ENCODE results near the gene MEF2C.

DNA sequence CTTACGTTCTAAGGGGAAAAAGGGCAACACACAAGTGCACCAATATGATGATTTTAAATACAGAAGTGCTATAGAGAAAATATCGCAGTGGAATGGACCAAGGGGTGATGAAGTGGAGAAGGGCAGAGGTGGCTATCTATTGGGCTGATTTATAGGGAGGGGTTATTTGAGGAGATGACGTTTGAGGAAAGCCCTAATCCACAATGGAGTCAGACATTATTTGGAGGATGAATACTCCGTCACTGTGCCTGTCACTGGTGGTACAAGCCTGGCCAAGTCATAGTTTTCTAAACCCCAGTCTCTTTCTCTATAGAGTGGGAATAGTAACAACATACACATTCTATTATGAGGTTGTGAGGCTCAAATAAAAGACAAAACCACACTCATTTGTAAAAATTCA is 48.5 kb downstream of the MEF2C start:
- TF ChIP-seq EZH2phosphoT487 (IDR thresholded peaks at IDR 0.05; ENCODE audit: insufficient read depth, low read depth) (no peak), EZH2 (IDR thresholded peaks at IDR 0.05; ENCODE audit: insufficient read depth, poor library complexity, severe bottlenecking) (no peak)

Data from GM23248 (cell line).